ENCODE data around the gene DCC. TPM values are rescaled to one million over a fixed set of nuclear protein-coding genes. Genes with fewer than 3 reads are reported as not detected.

Gene DCC
- total RNA-seq, 1 donor from 2014 or later: 1.0 TPM

GRCh38 chr18:52319424-52319983 is 20.5 kb upstream of the DCC start:
- H3K27ac Mint-ChIP-seq: no peak overlapping the region
- H3K4me1 Mint-ChIP-seq: no peaks in the 10 kb centered on the region
- peaks cover 6% of the 10 kb centered on the region for H3K27me3 Mint-ChIP-seq (ENCODE audit: low read depth)
- peaks cover 9% of the 10 kb centered on the region for H3K9me3 Mint-ChIP-seq
- no peaks in the 10 kb centered on the region for H3K36me3 Mint-ChIP-seq
- TF ChIP-seq, protein P1, sequence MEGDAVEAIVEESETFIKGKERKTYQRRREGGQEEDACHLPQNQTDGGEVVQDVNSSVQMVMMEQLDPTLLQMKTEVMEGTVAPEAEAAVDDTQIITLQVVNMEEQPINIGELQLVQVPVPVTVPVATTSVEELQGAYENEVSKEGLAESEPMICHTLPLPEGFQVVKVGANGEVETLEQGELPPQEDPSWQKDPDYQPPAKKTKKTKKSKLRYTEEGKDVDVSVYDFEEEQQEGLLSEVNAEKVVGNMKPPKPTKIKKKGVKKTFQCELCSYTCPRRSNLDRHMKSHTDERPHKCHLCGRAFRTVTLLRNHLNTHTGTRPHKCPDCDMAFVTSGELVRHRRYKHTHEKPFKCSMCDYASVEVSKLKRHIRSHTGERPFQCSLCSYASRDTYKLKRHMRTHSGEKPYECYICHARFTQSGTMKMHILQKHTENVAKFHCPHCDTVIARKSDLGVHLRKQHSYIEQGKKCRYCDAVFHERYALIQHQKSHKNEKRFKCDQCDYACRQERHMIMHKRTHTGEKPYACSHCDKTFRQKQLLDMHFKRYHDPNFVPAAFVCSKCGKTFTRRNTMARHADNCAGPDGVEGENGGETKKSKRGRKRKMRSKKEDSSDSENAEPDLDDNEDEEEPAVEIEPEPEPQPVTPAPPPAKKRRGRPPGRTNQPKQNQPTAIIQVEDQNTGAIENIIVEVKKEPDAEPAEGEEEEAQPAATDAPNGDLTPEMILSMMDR (IDR thresholded peaks at IDR 0.05; ENCODE audit: unreplicated experiment): no peak
- no peak overlapping the region for H3K4me3 Mint-ChIP-seq
- DNase-seq (ENCODE audit: low spot score in 2 of 2, unreplicated experiment in 2 of 2): no peak

DNA sequence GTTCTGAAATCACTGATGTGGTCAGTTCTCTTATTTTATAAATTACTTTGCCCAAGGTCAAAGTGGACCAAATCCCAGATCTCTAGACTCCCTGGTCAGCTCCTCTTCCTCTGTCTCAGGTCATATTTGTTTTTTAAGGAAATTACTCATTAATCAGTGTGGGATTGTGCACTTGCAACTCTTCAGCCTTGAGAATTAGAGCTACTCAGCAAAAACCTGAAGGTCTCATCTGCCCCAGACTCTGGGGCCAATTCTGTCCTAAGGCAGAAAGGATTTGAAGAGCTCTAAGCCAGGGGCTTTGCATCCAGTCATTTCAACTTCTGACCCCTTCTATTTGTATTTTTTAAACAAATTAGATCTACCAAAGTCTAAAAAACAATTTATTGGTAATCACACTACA is 17.7 kb upstream of the DCC start:
- no peaks in the 10 kb centered on the region for H3K4me1 Mint-ChIP-seq
- H3K27ac Mint-ChIP-seq: no peak overlapping the region
- no peak overlapping the region for H3K4me3 Mint-ChIP-seq
- H3K36me3 Mint-ChIP-seq: no peaks in the 10 kb centered on the region
- TF ChIP-seq, protein P1 (IDR thresholded peaks at IDR 0.05; ENCODE audit: unreplicated experiment): no peak
- H3K27me3 Mint-ChIP-seq (ENCODE audit: low read depth): peaks cover 9% of the 10 kb centered on the region
- no peaks in the 10 kb centered on the region for H3K9me3 Mint-ChIP-seq
- DNase-seq (ENCODE audit: low spot score in 2 of 2, unreplicated experiment in 2 of 2): no peak

- Mint-ChIP-seq H3K36me3 (no peaks in the 10 kb centered on the region), H3K4me3 (no peak overlapping the region), H3K27me3 (ENCODE audit: low read depth) (peaks cover 16% of the 10 kb centered on the region), H3K27ac (no peak overlapping the region), H3K9me3 (no peaks in the 10 kb centered on the region), H3K4me1 (no peaks in the 10 kb centered on the region)
- DNase-seq (ENCODE audit: low spot score in 2 of 2, unreplicated experiment in 2 of 2): no peak
- TF ChIP-seq, protein P1 (IDR thresholded peaks at IDR 0.05; ENCODE audit: unreplicated experiment): no peak
These were observed 16.2 kb upstream of the DCC start for GRCh38 chr18:52323802-52324201.

DNA sequence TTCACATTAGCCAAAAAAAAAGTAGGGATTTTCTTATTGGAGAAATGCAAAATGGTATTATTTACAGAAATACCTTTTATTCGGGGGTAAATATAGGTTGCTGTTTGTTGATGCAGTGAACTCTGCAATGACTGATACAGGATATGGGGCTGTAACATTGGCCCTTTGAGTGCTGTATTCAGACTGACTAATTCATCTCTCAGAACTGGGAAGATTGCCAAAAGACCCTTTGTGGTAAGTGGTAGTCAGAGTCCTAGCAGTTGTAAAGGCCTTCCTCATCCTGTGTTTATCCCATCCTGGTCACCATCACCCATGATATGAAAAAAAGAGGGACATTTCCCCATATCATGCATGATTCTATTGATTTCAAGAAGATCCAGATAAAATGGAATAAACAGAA is 14.0 kb upstream of the DCC start:
- TF ChIP-seq, protein P1 (IDR thresholded peaks at IDR 0.05; ENCODE audit: unreplicated experiment): no peak
- peaks cover 21% of the 10 kb centered on the region for H3K27me3 Mint-ChIP-seq (ENCODE audit: low read depth)
- no peak overlapping the region for H3K27ac Mint-ChIP-seq
- no peaks in the 10 kb centered on the region for H3K4me1 Mint-ChIP-seq
- no peak for DNase-seq (ENCODE audit: low spot score in 2 of 2, unreplicated experiment in 2 of 2)
- no peaks in the 10 kb centered on the region for H3K36me3 Mint-ChIP-seq
- no peak overlapping the region for H3K4me3 Mint-ChIP-seq
- no peaks in the 10 kb centered on the region for H3K9me3 Mint-ChIP-seq

DNA sequence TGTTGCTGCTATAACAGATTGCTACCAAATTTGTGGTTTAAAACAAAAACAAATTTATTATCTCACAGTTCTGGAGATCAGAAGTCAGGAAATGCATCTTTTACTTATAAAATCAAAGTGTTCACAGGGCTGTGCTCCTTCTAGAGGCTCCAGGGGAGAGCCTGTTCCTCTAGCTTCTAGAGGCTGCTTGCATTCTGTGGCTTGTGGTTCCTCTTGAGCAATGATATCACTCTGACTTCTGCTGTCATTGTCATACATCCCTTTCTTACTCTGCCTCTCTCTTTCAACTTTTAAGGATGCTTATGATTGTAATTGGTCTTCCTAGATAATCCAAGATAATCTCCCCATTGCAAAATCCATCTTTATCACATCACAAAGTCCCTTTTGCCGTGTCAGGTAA is 6.1 kb upstream of the DCC start:
- TF ChIP-seq, protein P1 (IDR thresholded peaks at IDR 0.05; ENCODE audit: unreplicated experiment): no peak
- DNase-seq (ENCODE audit: low spot score in 2 of 2, unreplicated experiment in 2 of 2): no peak
- H3K36me3 Mint-ChIP-seq: no peaks in the 10 kb centered on the region
- no peaks in the 10 kb centered on the region for H3K4me1 Mint-ChIP-seq
- no peak overlapping the region for H3K27ac Mint-ChIP-seq
- no peak overlapping the region for H3K4me3 Mint-ChIP-seq
- H3K27me3 Mint-ChIP-seq (ENCODE audit: low read depth): peaks cover 12% of the 10 kb centered on the region
- peaks cover 3% of the 10 kb centered on the region for H3K9me3 Mint-ChIP-seq

DNA sequence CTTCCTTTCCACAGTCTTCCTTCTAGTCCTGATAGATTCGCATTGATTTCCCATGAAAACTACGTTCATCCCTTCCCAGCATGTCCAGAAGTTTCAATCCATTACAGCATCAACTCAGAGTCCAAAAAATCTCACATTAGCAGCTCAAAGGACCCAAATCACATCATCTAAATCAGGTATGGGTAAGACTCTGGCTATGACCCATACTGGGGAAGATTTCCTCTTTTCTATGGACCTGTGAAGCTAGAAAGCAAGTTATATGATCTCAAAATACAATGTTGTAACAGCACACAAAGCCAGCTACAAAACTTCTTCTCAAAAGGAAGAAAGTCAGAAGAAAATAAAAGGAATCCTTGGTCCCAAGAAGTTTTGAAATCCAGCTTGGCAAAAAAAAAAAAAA is 5.7 kb upstream of the DCC start:
- Mint-ChIP-seq H3K27me3 (ENCODE audit: low read depth) (peaks cover 10% of the 10 kb centered on the region), H3K27ac (no peak overlapping the region), H3K36me3 (no peaks in the 10 kb centered on the region), H3K4me1 (no peaks in the 10 kb centered on the region), H3K4me3 (no peak overlapping the region), H3K9me3 (peaks cover 3% of the 10 kb centered on the region)
- TF ChIP-seq, protein P1 (IDR thresholded peaks at IDR 0.05; ENCODE audit: unreplicated experiment): no peak
- DNase-seq (ENCODE audit: low spot score in 2 of 2, unreplicated experiment in 2 of 2): no peak
